Left ventricle myocardium inferior (tissue), 1 donor: Measurements from ENCODE around the gene ZNF766. TPM values are rescaled to one million over a fixed set of nuclear protein-coding genes. Genes with fewer than 3 reads are reported as not detected.

ENCODE experiments used
- DNase-seq: peaks from one replicate; pipeline ENCODE4 v3.0.0-alpha.2; 2020
- H3K27ac ChIP-seq: fragments of 200-600 bp; replicated peaks from 2 replicates; pipeline ENCODE4 v1.8.0; 2021
- H3K27me3 ChIP-seq: fragments of 200-600 bp; 2 replicates; pipeline ENCODE4 v1.8.0; 2021; ENCODE audit warnings: low read depth
- H3K36me3 ChIP-seq: fragments of 200-600 bp; 2 replicates; pipeline ENCODE4 v1.8.0; 2021
- H3K4me1 ChIP-seq: fragments of 200-600 bp; 2 replicates; pipeline ENCODE4 v1.8.0; 2021
- H3K4me3 ChIP-seq: fragments of 200-600 bp; 2 replicates; pipeline ENCODE4 v1.8.0; 2021; ENCODE audit warnings: mild to moderate bottlenecking, moderate library complexity
- H3K9me3 ChIP-seq: fragments of 200-600 bp; replicated peaks from 2 replicates; pipeline ENCODE4 v1.8.0; 2021
- intact Hi-C: fragments of 100-400 bp; cut with micrococcal nuclease; formaldehyde crosslinking; loops from one replicate; pipeline ENCODE4 v1.11.0; 2022
- long read RNA-seq: library from polyadenylated mRNA; unstranded; transcript quantifications from one replicate; pipeline ENCODE4 v2.0.0, GENCODE V29; 2021
- total RNA-seq: library from RNA; stranded (reverse); fragmentation: NEBNext Ultra II Directional; extraction: Animal tissue kit (Norgen Biotek cat#: 25700); gene quantifications from one replicate; pipeline ENCODE4 v1.2.1, GENCODE V29; 2021
- TF ChIP-seq, protein P1 (sequence below): fragments of 200-600 bp; IDR thresholded peaks from 2 replicates; pipeline ENCODE4 v1.8.0; 2021; ENCODE audit warnings: antibody characterized with exemption, mild to moderate bottlenecking, borderline replicate concordance
- donor health status: DM: no; HTN: yes; CAD: no; lungs with severe emphysema.

Gene ZNF766
- 9.2 TPM for total RNA-seq
- long read RNA-seq, full-length matches to known transcripts = 23 of 24 reads
- long read RNA-seq, partial matches to known transcripts = 0 of 24 reads
- long read RNA-seq, other reads (novel, unspliced or antisense) = 1 of 24 reads

DNA sequence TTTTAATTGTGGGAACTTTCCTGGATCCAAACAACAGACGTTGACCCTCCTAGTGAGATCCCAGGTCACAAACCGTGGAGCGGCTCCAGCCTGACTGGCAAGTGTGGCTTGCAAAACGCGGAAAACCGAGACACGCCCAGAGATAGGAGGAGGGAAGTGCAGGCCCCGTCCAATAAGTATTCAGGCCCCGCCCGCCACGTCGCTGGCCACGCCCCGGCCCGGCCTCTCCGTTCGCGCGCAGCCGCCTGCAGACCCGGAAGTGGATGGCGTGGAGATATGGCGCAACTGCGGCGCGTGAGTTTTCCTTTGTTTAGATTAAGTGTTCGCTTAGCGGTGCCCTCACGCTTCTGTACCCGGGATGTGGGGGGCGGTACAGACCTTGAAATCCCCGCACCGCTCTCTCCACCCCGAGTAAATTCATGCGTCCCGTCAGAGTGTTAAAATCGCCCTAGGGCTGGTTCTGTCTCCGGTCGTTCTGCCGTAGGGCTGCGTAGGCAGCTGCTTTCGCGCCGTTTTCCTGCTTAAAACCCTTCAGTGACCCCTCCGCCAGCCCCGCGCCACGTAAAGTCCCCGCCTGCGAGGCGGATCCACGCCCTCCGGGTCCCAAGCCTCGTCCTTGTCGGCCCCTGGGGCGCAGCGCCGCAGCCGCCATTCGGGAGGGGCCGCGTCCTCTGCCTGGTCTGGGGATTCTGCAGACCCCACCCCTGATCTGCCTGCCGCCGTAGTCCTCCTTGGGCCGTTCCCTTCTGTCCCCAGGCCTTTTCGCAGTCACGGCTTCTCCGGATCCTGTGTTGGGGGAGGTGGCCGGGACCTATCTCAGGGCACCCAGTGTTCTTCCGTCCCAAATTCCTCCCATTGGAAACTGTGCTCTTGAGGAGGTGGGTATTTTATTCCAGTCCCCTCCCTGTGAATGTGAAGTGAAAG lies at the start of gene ZNF766:
Gene ZNF766 (plus strand): TSS at position 250 of the 924 bp plus-strand sequence. CDS start 27 bp downstream, at position 277.
- TF ChIP-seq, protein P1, sequence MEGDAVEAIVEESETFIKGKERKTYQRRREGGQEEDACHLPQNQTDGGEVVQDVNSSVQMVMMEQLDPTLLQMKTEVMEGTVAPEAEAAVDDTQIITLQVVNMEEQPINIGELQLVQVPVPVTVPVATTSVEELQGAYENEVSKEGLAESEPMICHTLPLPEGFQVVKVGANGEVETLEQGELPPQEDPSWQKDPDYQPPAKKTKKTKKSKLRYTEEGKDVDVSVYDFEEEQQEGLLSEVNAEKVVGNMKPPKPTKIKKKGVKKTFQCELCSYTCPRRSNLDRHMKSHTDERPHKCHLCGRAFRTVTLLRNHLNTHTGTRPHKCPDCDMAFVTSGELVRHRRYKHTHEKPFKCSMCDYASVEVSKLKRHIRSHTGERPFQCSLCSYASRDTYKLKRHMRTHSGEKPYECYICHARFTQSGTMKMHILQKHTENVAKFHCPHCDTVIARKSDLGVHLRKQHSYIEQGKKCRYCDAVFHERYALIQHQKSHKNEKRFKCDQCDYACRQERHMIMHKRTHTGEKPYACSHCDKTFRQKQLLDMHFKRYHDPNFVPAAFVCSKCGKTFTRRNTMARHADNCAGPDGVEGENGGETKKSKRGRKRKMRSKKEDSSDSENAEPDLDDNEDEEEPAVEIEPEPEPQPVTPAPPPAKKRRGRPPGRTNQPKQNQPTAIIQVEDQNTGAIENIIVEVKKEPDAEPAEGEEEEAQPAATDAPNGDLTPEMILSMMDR = no peak
- peak; percentile 98 for DNase-seq
- peaks cover 6% of the 10 kb centered on the region for H3K36me3 ChIP-seq
- H3K4me3 ChIP-seq = peak within 1 kb of the TSS; percentile 99
- H3K27ac ChIP-seq = peak within 1 kb of the TSS; percentile 97
- intact Hi-C loops = no loop called here
- H3K4me1 ChIP-seq = peaks cover 42% of the 10 kb centered on the region
- H3K9me3 ChIP-seq = no peaks in the 10 kb centered on the region
- H3K27me3 ChIP-seq = no peaks in the 10 kb centered on the region

- Histone ChIP-seq H3K27ac (no peak overlapping the region), H3K4me3 (no peak overlapping the region), H3K27me3 (no peaks in the 10 kb centered on the region), H3K9me3 (no peaks in the 10 kb centered on the region), H3K4me1 (no peaks in the 10 kb centered on the region), H3K36me3 (peaks cover 100% of the 10 kb centered on the region)
- TF ChIP-seq, protein P1 = no peak
- intact Hi-C loops = no loop called here
- no peak for DNase-seq
These were observed 49.8 kb upstream of the ZNF766 start for GRCh38 chr19:52219611-52220010.

GRCh38 chr19:52221031-52221430 lies 48.4 kb upstream of the ZNF766 start:
- Histone ChIP-seq H3K27ac (no peak overlapping the region), H3K27me3 (no peaks in the 10 kb centered on the region), H3K9me3 (no peaks in the 10 kb centered on the region), H3K4me1 (no peaks in the 10 kb centered on the region), H3K36me3 (peaks cover 100% of the 10 kb centered on the region), H3K4me3 (no peak overlapping the region)
- no peak for DNase-seq
- TF ChIP-seq, protein P1 = no peak
- intact Hi-C loops = no loop called here

DNA sequence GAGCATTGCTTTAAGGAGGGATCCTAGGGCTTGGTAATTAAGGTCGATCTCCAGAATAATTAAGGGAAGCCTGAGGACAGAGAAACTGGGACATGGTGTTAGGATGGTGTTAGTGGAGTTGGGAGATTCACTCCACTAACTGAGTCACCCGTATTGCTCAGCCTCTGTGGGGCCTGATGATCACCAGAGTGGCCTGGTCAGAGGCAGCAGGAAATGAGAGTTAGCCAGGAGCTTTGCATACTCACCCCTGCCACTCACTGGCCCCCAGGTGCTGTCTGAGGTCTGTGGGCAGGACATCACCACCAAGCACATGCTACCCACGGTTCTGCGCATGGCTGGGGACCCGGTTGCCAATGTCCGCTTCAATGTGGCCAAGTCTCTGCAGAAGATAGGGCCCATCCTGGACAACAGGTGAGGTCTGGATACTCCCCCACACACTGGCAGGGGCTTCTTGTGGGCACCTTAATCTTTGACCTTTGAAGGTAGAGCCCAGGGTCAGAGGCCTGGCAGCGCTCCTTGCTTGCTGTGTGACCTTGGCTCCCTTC lies 47.5 kb upstream of the ZNF766 start:
- intact Hi-C loops = no loop called here
- H3K4me3 ChIP-seq = no peak overlapping the region
- peaks cover 100% of the 10 kb centered on the region for H3K36me3 ChIP-seq
- TF ChIP-seq, protein P1 = no peak
- DNase-seq = no peak
- H3K4me1 ChIP-seq = no peaks in the 10 kb centered on the region
- H3K9me3 ChIP-seq = no peaks in the 10 kb centered on the region
- H3K27me3 ChIP-seq = no peaks in the 10 kb centered on the region
- H3K27ac ChIP-seq = no peak overlapping the region

DNA sequence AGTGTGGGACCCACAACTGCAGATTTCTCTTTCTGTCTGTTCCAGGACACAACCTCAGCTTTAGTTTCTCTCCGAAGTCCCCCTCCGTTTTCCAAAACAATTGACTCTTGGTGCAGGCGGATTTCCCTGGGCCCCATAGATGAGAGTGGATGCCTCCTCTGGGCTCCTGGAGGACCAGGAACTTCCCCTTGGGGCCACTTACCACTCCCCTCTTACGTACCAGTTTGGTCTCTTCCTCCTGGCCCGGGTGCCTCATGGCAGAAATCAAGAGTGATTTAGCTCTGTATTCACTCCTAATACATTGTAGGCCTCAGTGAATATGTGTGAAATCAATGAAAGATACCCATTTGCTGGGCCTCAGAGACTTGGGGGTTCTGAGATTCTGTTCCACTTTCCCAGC lies 45.2 kb upstream of the ZNF766 start:
- Histone ChIP-seq H3K9me3 (no peaks in the 10 kb centered on the region), H3K27ac (no peak overlapping the region), H3K36me3 (peaks cover 94% of the 10 kb centered on the region), H3K27me3 (no peaks in the 10 kb centered on the region), H3K4me1 (no peaks in the 10 kb centered on the region), H3K4me3 (no peak overlapping the region)
- TF ChIP-seq, protein P1 = no peak
- DNase-seq = no peak
- intact Hi-C loops = no loop called here
